ENCODE results near the gene FEN1. TPM values are rescaled to one million over a fixed set of nuclear protein-coding genes. Genes with fewer than 3 reads are reported as not detected.

FEN1 gene
- polyA plus RNA-seq, 1 of the 3 experiments (the other 2 are of a cell fraction), result 35.9 TPM

GRCh38 chr11:61827571-61828378 lies 35.1 kb downstream of the FEN1 start, which contains the start of gene FADS2 (continued):
- TF ChIP-seq RCOR1 (IDR thresholded peaks at IDR 0.05; ENCODE audit: low read length) (no peak; the same call in 1 of the 2 replicates), JUND (IDR thresholded peaks at IDR 0.05) (no peak), FOXM1 (IDR thresholded peaks at IDR 0.05; ENCODE audit: low read depth) (0 out of 2 replicates have a peak, but pooled peaks have one; percentile 19), RXRA (IDR thresholded peaks at IDR 0.05; ENCODE audit: borderline replicate concordance, low read depth) (0 out of 2 replicates have a peak, but pooled peaks have one; percentile 7), POLR2AphosphoS5 (IDR thresholded peaks at IDR 0.05; ENCODE audit: low read depth, low read length) (peak; percentile 86), ELF1 (IDR thresholded peaks at IDR 0.05) (0 out of 2 replicates have a peak, but pooled peaks have one; percentile 19), TAF1 (IDR thresholded peaks at IDR 0.05; ENCODE audit: borderline replicate concordance, low read depth, low read length) (peak; percentile 65; the same call in 1 of the 2 replicates), TCF12 (IDR thresholded peaks at IDR 0.05) (0 out of 2 replicates have a peak, but pooled peaks have one; percentile 18), EP300 (IDR thresholded peaks at IDR 0.05; ENCODE audit: borderline replicate concordance in 1 of 2, low read depth in 1 of 2, low read length in 1 of 2) (peak; percentile 16 to 32; a peak in 2 of 4 replicates), REST (IDR thresholded peaks at IDR 0.05; ENCODE audit: low read depth, low read length) (0 out of 2 replicates have a peak, but pooled peaks have one; percentile 5)

DNA sequence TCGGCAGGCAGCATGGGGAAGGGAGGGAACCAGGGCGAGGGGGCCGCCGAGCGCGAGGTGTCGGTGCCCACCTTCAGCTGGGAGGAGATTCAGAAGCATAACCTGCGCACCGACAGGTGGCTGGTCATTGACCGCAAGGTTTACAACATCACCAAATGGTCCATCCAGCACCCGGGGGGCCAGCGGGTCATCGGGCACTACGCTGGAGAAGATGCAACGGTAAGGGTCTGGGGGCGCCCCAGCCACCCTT lies 35.6 kb downstream of the FEN1 start:
- H3K79me2 ChIP-seq (ENCODE audit: insufficient read depth), result peaks cover 43% of the 10 kb centered on the region
- peaks cover 15 to 51% of the 10 kb centered on the region in 2 experiments; a peak in 3 of 4 replicates for H3K4me1 ChIP-seq (ENCODE audit: control insufficient read depth in 1 of 2, insufficient read depth in 2 of 2, low read depth in 1 of 2, low read length in 1 of 2)
- no peaks in the 10 kb centered on the region for H3F3A ChIP-seq (replicated peaks; ENCODE audit: insufficient read depth)
- H3K9me2 ChIP-seq, result no peaks in the 10 kb centered on the region
- no peak for TF ChIP-seq NFIC (IDR thresholded peaks at IDR 0.05; ENCODE audit: borderline replicate concordance)
- no peak for TF ChIP-seq RFX5 (IDR thresholded peaks at IDR 0.05; ENCODE audit: low read length)
- no peak for TF ChIP-seq GABPA (IDR thresholded peaks at IDR 0.05; ENCODE audit: low read depth)
- no peak for TF ChIP-seq POLR2AphosphoS5 (IDR thresholded peaks at IDR 0.05; ENCODE audit: low read depth, low read length)
- TF ChIP-seq, protein P1, sequence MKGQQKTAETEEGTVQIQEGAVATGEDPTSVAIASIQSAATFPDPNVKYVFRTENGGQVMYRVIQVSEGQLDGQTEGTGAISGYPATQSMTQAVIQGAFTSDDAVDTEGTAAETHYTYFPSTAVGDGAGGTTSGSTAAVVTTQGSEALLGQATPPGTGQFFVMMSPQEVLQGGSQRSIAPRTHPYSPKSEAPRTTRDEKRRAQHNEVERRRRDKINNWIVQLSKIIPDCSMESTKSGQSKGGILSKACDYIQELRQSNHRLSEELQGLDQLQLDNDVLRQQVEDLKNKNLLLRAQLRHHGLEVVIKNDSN (IDR thresholded peaks at IDR 0.05; ENCODE audit: borderline replicate concordance, low read depth), result no peak
- TF ChIP-seq ZBTB33 (IDR thresholded peaks at IDR 0.05; ENCODE audit: borderline replicate concordance, low read depth), result no peak
- TF ChIP-seq SMC3 (IDR thresholded peaks at IDR 0.05; ENCODE audit: low read depth, low read length), result no peak
- TF ChIP-seq RAD21 (IDR thresholded peaks at IDR 0.05; ENCODE audit: low read length), result no peak
- no peak for TF ChIP-seq TAF1 (IDR thresholded peaks at IDR 0.05; ENCODE audit: borderline replicate concordance, low read depth, low read length)
- TF ChIP-seq EP300 (IDR thresholded peaks at IDR 0.05; ENCODE audit: borderline replicate concordance in 1 of 2, low read depth in 1 of 2, low read length in 1 of 2), result no peak
- no peak for TF ChIP-seq SIN3A (IDR thresholded peaks at IDR 0.05; ENCODE audit: borderline replicate concordance, low read depth, low read length)
- no peak for TF ChIP-seq MEF2A (IDR thresholded peaks at IDR 0.05; ENCODE audit: borderline replicate concordance, low read depth)
- no peak for TF ChIP-seq JUND (IDR thresholded peaks at IDR 0.05)
- H3K27me3 ChIP-seq (ENCODE audit: insufficient read depth), result no peaks in the 10 kb centered on the region
- H3K4me3 ChIP-seq (ENCODE audit: low read depth in 2 of 2, low read length in 1 of 2), result peak overlapping the region; percentile 70 to 96
- H3K36me3 ChIP-seq (replicated peaks in 1 of 2; ENCODE audit: control insufficient read depth in 1 of 2, insufficient read depth in 2 of 2, low read length in 1 of 2), result peaks cover 0 to 7% of the 10 kb centered on the region in 2 experiments
- H3K4me2 ChIP-seq, result peak overlapping the region; percentile 91
- POLR2A ChIA-PET, result interaction anchor here (0.6 to 5.3 kb wide), 6 partner anchors 12 to 1820 kb away, joined by 3 to 84 read pairs (median 5); partner anchors contain the start of genes FADS1, FEN1, FTH1 and TMEM258
- peak overlapping the region; percentile 71; the same call in 1 of the 2 replicates for H2AFZ ChIP-seq (ENCODE audit: low read depth)
- H3K27ac ChIP-seq (ENCODE audit: low read depth in 2 of 2, low read length in 1 of 2), result peak overlapping the region; percentile 21 to 99; a peak in 3 of 4 replicates
- no peak for DNase-seq
- H3K9ac ChIP-seq, result peak overlapping the region; percentile 67
- WGBS (ENCODE audit: low lambda C conversion rate), result 0% methylated on average over 1 of the region's 16 CpGs
- no peaks in the 10 kb centered on the region for H3K9me3 ChIP-seq
- no peaks in the 10 kb centered on the region; the same call in 1 of the 2 replicates for H4K20me1 ChIP-seq (ENCODE audit: insufficient read depth)
- CTCF ChIA-PET, result interaction anchor here (1.0 to 4.5 kb wide), 16 partner anchors 10 to 280 kb away, joined by 3 to 63 read pairs (median 5); partner anchors contain the start of gene FADS1
